HepG2 (cell line): Measurements from ENCODE around the gene C1QBP. TPM values are rescaled to one million over a fixed set of nuclear protein-coding genes. Genes with fewer than 3 reads are reported as not detected.

Experiments used
- ARID3A ChIP-seq: IDR thresholded peaks from 2 replicates; pipeline ENCODE4 v1.6.1; 2012; ENCODE audit warnings: low read depth, low read length, improper control_type of control experiment
- CENPBD1 ChIP-seq: sonication (generic); formaldehyde crosslinking; IDR thresholded peaks from 2 replicates; pipeline ENCODE4 v1.8.0; 2022; ENCODE audit warnings: missing genetic modification reagents, low read depth, mild to moderate bottlenecking, borderline replicate concordance
- CERS6 ChIP-seq: sonication (generic); formaldehyde crosslinking; IDR thresholded peaks from 2 replicates; pipeline ENCODE4 v1.5.0; 2020; ENCODE audit warnings: missing genetic modification reagents
- CSRNP1 ChIP-seq: sonication (generic); formaldehyde crosslinking; IDR thresholded peaks from 2 replicates; pipeline ENCODE4 v1.8.1; 2023; ENCODE audit warnings: mild to moderate bottlenecking, missing genetic modification reagents
- DNMT3B ChIP-seq: conservative IDR thresholded peaks from 2 replicates; pipeline ENCODE4 v1.6.1; 2016; ENCODE audit warnings: missing biosample characterization, control low read depth
- ETV5 ChIP-seq: IDR thresholded peaks from 2 replicates; pipeline ENCODE4 v1.6.1; 2018; ENCODE audit warnings: missing biosample characterization, missing genetic modification reagents, inconsistent platforms, borderline replicate concordance
- JUNB ChIP-seq: sonication (generic); formaldehyde crosslinking; IDR thresholded peaks from 2 replicates; pipeline ENCODE4 v1.8.0; 2022; ENCODE audit warnings: missing genetic modification reagents, mild to moderate bottlenecking, borderline replicate concordance
- MIER2 ChIP-seq: IDR thresholded peaks from 2 replicates; pipeline ENCODE4 v1.6.1; 2016; ENCODE audit warnings: missing biosample characterization, missing genetic modification reagents
- NKX3-1 ChIP-seq: sonication (generic); formaldehyde crosslinking; IDR thresholded peaks from 2 replicates; pipeline ENCODE4 v1.5.0; 2020; ENCODE audit warnings: missing genetic modification reagents
- NRL ChIP-seq: sonication (generic); formaldehyde crosslinking; IDR thresholded peaks from 2 replicates; pipeline ENCODE4 v1.5.0; 2020; ENCODE audit warnings: missing genetic modification reagents, mild to moderate bottlenecking, moderate library complexity, borderline replicate concordance
- TEF ChIP-seq: sonication (generic); formaldehyde crosslinking; IDR thresholded peaks from 2 replicates; pipeline ENCODE4 v1.5.0; 2020; ENCODE audit warnings: missing genetic modification reagents
- ZNF18 ChIP-seq: sonication (generic); formaldehyde crosslinking; IDR thresholded peaks from 2 replicates; pipeline ENCODE4 v1.8.0; 2022; ENCODE audit warnings: mild to moderate bottlenecking, missing genetic modification reagents; ENCODE audit not compliant: insufficient replicate concordance
- ZNF441 ChIP-seq: sonication (generic); formaldehyde crosslinking; IDR thresholded peaks from 2 replicates; pipeline ENCODE4 v1.7.0; 2021; ENCODE audit warnings: missing genetic modification reagents, borderline replicate concordance
- ZNF512B ChIP-seq: sonication (generic); formaldehyde crosslinking; IDR thresholded peaks from 2 replicates; pipeline ENCODE4 v1.5.1; 2020; ENCODE audit warnings: missing genetic modification reagents, mild to moderate bottlenecking, borderline replicate concordance
- polyA plus RNA-seq, 8 experiments: library from polyadenylated mRNA; depleted of rRNA in 3 of 8; stranded (reverse) in 7 of 8; unstranded in 1 of 8; fragments of >200 nt; fragmentation: Illumina TruSeq in 4 of 8; extraction: Trizol in 4 of 8; gene quantifications; 2 replicates each; pipeline versions ENCODE4 v1.2.1 to v1.2.3, GENCODE V29; 2011 to 2016; ENCODE audit warnings: low read depth in 4 of 8, missing spikeins in 1 of 8, mixed read lengths in 1 of 8; ENCODE audit not compliant: insufficient read depth in 1 of 8
- total RNA-seq, 5 experiments: library from RNA; depleted of rRNA; stranded (reverse); fragments of >200 nt; fragmentation: Illumina TruSeq; extraction: Trizol; gene quantifications; 2 replicates each; pipeline ENCODE4 v1.2.3, GENCODE V29; 2016; ENCODE audit warnings: low read depth in 1 of 5

The C1QBP gene
- total and polyA plus RNA-seq, 2 of the 13 experiments (the other 11 are each of a cell fraction or from before 2014, with no cell fraction given): 219 to 680 TPM

GRCh38 chr17:5486206-5487124 is 47.5 kb upstream of the C1QBP start, which contains the start of gene MIS12 (continued):
- TF ChIP-seq ZNF18 (CRISPR knock-in tag) (peak; percentile 49), CENPBD1 (CRISPR knock-in tag) (no peak), CSRNP1 (CRISPR knock-in tag) (peak; percentile 74; the same call in 1 of the 2 replicates), TEF (CRISPR knock-in tag) (no peak), MIER2 (no peak), NRL (CRISPR knock-in tag) (peak; percentile 83; the same call in 1 of the 2 replicates), CERS6 (no peak; the same call in 1 of the 2 replicates), ETV5 (peak; percentile 80), ZNF441 (CRISPR knock-in tag) (no peak), JUNB (no peak), NKX3-1 (CRISPR knock-in tag) (peak; percentile 78), DNMT3B (no peak; the same call in 1 of the 2 replicates), ZNF512B (CRISPR knock-in tag) (no peak), ARID3A (no peak)
